VCaP (cell line): ENCODE measurements around the gene WDR13.

Experiments
- H3K27ac ChIP-seq: fragments of 450-650 bp; 2 replicates; pipeline ENCODE4 v1.5.1; 2017
- TF ChIP-seq, protein P1 (sequence below): fragments of 450-650 bp; conservative IDR thresholded peaks from 2 replicates; pipeline ENCODE4 v1.5.1; 2017; ENCODE audit warnings: mild to moderate bottlenecking, moderate library complexity

The WDR13 gene

DNA sequence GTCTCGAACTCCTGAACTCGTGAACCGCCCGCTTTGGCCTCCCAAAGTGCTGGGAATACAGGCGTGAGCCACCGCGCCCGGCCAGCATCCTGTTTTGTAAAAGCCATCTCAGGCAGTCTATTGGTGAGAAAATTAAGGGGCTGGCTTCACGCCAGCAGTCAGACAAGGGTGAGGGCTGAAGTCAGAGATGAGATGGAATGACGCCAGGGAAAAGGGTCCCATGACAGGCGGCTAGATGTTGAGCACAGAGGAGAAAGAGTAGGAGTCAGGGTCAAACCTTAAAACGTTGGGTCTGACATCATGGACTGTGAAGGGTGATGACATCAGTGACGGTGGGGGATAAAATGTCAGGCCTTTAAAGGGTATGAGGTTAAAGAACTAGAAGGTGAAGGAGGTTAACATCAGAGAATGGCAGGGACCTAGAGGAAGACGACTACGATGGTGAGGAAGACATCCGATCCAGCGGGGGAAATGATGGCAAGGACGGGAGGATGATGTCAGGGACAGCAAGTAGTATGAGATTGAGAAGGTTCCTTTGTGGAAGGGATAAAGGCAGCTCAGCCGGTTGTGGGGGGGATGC lies 23.5 kb upstream of the WDR13 start:
- TF ChIP-seq, protein P1, sequence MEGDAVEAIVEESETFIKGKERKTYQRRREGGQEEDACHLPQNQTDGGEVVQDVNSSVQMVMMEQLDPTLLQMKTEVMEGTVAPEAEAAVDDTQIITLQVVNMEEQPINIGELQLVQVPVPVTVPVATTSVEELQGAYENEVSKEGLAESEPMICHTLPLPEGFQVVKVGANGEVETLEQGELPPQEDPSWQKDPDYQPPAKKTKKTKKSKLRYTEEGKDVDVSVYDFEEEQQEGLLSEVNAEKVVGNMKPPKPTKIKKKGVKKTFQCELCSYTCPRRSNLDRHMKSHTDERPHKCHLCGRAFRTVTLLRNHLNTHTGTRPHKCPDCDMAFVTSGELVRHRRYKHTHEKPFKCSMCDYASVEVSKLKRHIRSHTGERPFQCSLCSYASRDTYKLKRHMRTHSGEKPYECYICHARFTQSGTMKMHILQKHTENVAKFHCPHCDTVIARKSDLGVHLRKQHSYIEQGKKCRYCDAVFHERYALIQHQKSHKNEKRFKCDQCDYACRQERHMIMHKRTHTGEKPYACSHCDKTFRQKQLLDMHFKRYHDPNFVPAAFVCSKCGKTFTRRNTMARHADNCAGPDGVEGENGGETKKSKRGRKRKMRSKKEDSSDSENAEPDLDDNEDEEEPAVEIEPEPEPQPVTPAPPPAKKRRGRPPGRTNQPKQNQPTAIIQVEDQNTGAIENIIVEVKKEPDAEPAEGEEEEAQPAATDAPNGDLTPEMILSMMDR = no peak
- H3K27ac ChIP-seq = peak overlapping the region; percentile 85

DNA sequence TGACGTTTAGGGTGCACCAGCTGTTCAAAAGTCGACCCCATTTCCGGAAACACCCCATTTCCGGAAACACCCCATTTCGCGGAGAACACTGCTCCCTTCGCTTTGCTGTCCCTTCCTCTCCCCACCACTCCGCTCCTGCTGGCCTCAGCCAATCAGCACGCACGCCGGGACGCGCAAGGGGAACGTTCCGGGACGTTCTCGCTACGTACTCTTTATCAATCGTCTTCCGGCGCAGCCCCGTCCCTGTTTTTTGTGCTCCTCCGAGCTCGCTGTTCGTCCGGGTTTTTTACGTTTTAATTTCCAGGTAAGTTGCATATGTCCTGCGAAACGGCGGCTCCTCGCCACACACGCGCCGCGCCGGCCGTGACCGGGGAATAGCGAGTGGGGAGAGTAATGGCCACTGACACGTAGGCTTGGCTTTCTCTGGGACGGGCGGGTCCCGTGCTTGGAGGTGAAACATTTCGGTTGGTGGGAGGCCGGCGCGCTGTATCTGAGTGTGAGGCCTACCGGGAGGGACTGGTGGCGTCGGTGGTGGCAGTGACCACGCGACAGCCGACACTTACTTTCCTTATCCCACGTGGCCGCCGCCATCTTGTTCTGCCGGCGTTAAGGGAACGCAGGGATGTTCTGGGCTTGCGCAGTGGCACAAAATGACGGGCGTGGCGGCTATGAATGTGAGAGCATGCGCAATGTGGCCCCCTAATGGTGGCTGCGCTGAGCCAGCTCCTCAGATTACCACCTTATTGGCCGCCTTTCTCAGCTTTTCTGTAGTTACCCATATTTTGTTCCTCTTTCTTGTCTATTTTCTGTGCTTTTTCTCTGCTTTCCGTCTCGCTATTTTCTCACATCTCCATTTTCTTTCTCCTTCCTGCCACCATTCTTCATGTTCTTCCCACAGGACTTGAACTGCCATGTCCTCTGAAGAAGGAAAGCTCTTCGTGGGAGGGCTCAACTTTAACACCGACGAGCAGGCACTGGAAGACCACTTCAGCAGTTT lies 22.7 kb upstream of the WDR13 start, which contains the start of gene RBM3:
Gene RBM3 (plus strand): TSS at position 215 of the 997 bp plus-strand sequence. CDS start 697 bp downstream, at position 912.
- peak within 1 kb of the TSS; percentile 85 for H3K27ac ChIP-seq
- TF ChIP-seq, protein P1 = 0 out of 2 replicates have a peak, but pooled peaks have one; percentile 10

DNA sequence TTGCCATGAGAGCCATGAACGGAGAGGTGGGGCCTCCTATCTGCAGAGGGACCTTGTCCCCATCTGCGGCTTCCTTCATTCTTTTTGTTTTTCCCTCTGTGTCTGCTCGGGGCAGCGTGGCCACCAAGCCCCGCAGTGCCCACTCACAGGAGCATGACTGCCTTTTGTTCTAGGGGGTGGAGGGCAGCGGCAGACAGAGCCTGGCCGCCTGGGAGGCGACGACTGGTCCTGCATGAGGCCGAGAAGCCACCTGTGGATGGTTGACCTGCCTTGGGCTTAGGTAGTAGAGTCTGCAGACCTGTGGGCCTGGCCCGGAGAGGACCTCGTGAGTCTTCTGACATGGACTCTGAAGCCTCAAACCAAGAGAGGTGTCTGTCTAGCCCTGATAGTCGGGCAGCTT lies 21.6 kb upstream of the WDR13 start:
- TF ChIP-seq, protein P1 = no peak
- H3K27ac ChIP-seq = peak overlapping the region; percentile 85; the same call in 1 of the 2 replicates

DNA sequence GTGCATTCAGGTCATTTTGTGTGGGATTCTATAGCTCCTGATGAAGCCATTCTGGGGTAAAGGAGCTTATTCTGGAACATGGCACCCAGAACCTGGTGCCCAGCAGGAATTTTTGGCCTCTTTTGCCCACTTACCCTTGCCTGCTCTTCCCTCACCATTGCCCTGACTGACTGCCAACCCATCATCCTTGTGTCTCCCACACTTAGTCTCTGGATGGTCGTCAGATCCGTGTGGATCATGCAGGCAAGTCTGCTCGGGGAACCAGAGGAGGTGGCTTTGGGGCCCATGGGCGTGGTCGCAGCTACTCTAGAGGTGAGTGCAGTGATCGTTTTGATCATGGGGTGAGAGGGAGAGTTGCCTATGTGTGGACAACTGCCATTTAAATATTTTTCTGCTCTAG lies 21.2 kb upstream of the WDR13 start:
- H3K27ac ChIP-seq = peak overlapping the region; percentile 85; the same call in 1 of the 2 replicates
- TF ChIP-seq, protein P1 = no peak

DNA sequence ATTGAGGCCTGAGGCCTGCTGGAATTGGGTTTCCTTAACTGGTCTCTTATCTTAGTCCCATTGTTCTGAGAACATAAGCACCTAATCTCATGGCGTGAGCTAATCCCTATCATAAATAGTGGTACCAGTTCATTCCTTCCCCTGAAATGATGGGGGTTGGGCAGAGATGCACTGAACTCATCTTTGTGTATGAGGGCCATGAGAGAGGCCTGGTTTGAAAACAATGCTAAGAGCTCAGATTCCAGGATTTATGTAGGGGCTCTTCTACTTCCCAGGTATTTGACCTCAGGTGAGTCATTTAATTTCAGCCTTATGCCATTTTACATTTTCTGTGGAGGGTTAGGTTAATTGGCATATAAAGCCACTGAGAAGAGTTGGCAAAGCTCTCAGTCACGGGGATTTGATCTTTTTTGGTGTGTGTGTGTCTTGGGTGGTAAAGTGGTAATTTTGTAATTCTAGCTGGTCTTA lies 18.6 kb upstream of the WDR13 start:
- H3K27ac ChIP-seq = no peak overlapping the region
- TF ChIP-seq, protein P1 = no peak

DNA sequence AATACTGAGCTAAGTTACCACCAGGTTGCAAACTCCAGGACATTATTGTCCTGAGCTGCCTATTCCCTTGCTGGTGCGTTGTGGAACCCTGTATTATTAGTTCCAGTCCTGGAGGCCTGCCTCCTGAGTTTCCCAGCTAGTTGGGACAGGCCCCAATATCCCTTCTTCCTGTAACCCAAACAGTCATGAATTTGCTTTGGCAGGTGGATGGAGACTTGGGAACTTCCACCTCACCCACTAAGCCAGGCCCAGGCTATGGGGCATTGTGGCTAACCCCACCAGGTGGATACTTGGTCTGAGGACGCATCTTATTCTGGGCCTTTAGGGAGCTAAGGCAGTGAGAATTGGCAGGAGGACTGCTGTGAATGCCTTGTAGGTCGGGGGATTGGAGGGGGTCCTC lies 18.0 kb upstream of the WDR13 start:
- no peak overlapping the region for H3K27ac ChIP-seq
- TF ChIP-seq, protein P1 = no peak

DNA sequence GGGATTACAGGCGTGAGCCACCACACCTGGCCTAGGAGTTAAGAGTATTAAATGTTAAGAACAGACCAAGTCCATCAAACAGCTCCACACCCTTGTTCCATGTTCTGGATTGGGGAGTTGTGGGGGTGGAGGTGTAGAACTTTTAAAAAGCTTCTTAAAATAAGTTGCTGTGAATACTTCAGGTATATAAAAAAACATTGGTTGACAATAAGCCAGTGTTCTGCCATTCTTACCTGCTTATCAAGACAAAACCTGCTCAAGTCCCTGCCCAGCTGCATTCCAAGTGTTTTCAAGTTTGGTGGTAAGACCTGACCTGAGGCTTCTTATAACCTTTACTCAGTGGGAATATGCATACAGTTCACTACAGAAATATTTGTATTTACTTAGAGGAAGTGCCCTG lies 16.6 kb upstream of the WDR13 start:
- TF ChIP-seq, protein P1 = no peak

More for the DNA sequence above, 16.6 kb upstream of the WDR13 start:
- H3K27ac ChIP-seq = no peak overlapping the region
